Uterus (tissue), 2 donors: ENCODE results near the gene IL16.

Experiments
- CTCF ChIP-seq, 4 experiments: fragments of 200-600 bp in 2 of 4; fragments of 450-650 bp in 2 of 4; sonication (generic) in 2 of 4; IDR thresholded peaks; one replicate each; pipeline ENCODE4 v1.5.1; 2016 to 2019; ENCODE audit warnings: antibody characterized with exemption in 4 of 4, mild to moderate bottlenecking in 2 of 4, moderate library complexity in 1 of 4
- POLR2A ChIP-seq, 2 donors: fragments of 450-650 bp; IDR thresholded peaks; one replicate each; pipeline ENCODE4 v1.6.1; 2016; ENCODE audit warnings: antibody characterized with exemption in 2 of 2, mild to moderate bottlenecking in 1 of 2, moderate library complexity in 1 of 2

- no peak for TF ChIP-seq CTCF (IDR thresholded peaks at IDR 0.05)
- TF ChIP-seq POLR2A (IDR thresholded peaks at IDR 0.05), result no peak
These were observed 85.3 kb downstream of the IL16 start for GRCh38 chr15:81281766-81282605.
